H54 (cell line): ENCODE data around the gene GRID1.

Experiments used
- DNase-seq: peaks from one replicate; pipeline ENCODE4 v3.0.0; 2011; ENCODE audit warnings: low spot score, mixed read lengths; ENCODE audit not compliant: insufficient read length
- FAIRE-seq: peaks from 3 replicates; lab custom pipeline; 2011; peaks lifted over from hg19 to GRCh38; lab: Jason Lieb, UNC
- POLR2A ChIP-seq: IDR thresholded peaks from 2 replicates; pipeline ENCODE4 v1.6.1; 2011; ENCODE audit warnings: low read depth, mild to moderate bottlenecking, low read length

The GRID1 gene

DNA sequence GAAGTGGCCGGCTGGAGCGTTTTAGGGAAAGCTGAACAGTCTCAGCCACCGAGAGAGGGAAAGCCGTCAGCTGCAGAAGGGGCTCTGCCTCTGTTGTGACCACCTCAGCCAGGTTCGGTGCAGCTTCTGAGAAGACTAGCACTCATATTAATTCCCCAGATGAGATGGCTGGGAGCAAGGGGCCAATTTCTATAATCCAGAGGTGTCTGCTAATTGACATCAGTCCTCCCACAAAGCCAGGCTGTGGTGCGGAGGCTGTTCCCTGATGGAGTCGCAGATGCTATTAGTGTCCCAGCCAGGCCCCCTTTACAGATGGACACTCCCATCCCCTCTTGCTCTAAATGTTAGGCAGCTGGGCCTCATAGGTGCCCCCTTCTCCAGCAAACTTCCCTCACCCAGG is 133.5 kb downstream of the GRID1 start:
- TF ChIP-seq POLR2A, result no peak
- DNase-seq (no peak), FAIRE-seq (no peak)

DNA sequence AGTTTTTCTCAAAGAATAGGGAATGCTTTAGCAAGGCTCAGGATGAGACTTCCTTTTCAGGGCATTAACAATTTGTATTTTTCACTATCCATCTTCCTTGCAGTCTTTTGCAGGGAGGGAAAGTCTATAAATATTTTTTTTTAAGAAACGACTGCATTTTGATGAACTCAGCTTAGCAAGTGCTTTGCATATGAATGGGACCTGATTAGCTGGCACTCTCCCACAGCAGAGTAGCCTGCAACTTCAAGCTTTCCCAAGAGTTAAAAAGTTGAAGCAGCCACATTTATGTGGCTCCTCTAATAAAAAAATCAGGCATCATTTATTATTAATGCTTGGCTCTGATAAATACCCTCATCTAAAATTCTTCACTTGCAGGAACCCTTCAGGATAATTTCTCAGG is 134.0 kb downstream of the GRID1 start:
- no peak for DNase-seq
- TF ChIP-seq POLR2A, result no peak
- FAIRE-seq, result no peak

DNA sequence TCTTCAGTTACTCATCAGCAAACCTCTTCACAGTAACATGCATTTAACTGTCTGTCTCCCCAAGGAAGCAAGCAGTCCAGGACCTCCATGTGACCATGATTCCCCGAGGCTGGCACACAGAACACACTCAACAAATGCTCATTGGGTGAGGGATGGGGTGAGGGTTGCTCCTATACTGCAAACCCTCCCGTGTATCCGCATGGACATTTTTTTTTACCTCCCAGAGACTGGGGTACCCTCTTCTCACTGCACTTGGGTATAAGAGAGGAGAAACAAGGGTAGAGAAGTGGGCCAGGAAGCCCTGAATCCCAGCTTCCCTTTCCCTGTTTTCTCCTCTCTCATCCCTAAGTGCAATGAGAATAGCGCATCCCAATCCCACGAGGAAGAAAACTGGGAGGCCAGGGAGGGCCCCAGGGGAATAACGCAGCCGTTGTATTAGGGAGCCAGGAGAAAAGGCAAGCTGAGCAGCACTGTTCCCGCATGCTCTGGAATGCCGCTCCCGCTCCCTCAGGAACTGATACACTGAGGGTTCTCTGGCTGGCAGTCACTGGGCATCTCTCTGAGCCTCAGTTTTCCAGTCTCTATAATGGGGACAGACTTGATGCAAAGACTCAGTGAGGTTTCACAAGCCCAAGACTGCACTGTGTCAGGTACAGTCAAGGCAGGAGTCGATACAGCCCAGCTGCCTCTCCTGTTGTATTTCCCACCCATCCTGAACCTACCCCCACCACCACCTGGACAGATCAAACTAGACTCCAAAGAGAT is 134.6 kb downstream of the GRID1 start:
- no peak for DNase-seq
- TF ChIP-seq POLR2A, result no peak
- FAIRE-seq, result no peak

DNA sequence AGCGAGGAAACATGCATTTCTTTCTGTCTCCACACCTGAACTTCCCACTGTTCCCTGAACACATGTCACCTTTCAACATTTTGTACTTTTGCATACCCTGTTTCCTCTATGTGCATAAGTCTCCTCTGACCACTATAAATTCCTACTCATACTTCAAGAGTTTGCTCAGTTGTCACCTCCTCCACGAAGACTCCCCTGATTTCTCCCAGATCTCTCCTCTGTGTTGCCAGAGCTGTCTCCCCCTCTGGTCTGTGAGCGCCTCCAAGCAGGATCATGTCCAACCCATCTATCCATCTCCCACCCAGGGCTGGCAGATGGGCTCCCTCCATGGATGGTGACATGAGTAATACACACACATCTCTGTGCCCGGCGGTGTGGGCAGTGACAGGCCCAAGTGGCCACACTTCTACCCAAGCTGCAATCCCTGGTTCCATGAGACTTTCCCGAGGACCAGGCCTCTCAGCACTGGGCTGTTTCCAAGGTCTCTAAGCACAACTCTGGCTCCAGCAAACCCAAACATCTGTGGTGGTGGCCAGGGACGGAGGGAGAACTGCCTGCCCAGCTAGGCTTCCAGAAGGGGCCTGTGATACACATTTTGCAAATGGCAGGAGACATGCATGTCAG is 135.9 kb downstream of the GRID1 start:
- DNase-seq, result no peak
- no peak for TF ChIP-seq POLR2A
- no peak for FAIRE-seq

DNA sequence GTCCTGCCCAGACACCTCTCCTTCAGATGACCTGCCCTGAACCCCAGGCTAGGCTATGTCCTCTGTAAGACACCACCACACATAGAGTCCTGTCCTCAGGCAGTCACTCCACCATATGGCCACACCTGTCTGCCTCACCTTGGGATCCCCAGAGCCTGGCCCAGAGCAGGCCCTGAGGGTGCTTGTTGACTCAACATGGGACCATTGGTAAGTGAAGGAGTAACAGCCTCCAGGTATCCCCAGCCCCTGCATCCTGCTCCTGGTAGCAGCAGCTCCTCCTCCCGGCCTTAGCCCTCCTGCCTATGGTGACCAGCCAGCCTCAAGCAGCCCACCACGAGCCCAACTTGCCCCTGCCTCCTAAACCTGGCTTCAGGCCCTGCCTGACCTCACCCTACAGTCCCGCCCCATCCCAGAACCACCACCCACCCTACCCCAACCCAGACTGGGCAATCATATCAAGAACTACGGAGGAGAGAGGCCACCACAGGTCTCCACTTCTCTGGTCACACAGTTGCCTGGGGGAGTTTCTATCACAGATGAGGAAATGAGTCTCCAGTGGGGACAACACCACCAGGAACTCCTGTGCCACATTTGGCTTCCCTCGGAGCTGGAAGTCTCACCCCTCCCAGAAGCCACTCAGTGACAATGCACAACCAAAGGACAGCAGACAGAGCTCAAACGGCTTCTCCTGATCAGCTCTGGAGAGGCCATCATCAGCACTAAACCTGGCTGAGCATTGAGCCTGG is 136.6 kb downstream of the GRID1 start:
- FAIRE-seq (no peak), DNase-seq (no peak)
- TF ChIP-seq POLR2A, result no peak

DNA sequence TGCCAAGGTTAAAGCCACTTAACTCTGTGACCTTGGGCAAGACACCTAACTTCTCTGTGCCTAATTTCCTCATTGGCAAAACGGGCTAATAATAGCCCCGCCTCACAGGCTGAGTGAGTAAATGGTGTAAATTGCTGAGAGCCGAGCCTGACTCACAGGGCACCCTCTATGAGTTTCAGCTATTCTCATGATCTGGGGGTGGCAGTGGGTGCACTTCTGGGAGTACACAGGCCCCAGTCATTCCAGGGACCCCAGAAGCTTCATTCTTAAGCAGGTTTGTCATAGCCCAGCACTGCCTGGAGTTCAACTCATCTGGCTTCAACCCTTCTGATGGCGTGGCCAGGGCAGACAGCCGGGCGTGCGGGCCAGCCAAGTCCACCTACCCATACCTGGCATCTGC is 137.2 kb downstream of the GRID1 start:
- no peak for TF ChIP-seq POLR2A
- DNase-seq (no peak), FAIRE-seq (no peak)

DNA sequence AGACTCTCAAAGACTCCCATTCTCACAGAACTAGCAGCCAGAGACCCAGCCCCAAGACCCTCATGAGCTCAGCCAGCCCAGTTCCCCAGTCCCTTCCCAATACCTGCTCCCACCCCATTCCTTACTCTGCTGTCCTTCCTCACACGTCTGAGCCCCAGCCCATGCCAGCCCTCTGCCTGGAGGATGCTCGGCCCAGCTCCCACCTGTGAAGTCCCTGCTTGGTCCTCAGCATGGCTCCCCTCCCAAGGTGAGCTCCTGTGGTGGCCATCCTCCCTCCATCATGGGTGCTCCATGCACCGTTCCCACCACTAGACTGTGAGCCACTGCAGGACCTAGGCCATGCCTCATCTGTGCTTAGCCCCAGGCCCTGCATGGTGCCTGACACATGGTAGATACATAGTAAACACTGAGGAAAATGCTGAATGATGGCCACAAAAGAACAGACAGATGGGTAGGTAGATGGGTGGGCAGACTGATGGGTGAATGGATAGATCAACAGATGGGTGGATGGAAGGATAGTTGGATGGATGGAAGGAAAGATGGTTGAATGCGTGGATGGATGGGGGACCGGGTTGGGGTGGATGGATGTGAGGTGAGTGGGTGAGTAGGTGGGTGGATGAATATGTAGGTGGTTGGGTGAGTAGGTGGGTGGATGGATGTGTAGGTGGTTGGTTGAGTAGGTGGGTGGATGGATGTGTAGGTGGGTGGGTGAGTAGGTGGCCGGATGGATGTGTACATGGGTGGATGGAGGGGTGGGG is 138.9 kb downstream of the GRID1 start:
- no peak for FAIRE-seq
- TF ChIP-seq POLR2A, result no peak

DNA sequence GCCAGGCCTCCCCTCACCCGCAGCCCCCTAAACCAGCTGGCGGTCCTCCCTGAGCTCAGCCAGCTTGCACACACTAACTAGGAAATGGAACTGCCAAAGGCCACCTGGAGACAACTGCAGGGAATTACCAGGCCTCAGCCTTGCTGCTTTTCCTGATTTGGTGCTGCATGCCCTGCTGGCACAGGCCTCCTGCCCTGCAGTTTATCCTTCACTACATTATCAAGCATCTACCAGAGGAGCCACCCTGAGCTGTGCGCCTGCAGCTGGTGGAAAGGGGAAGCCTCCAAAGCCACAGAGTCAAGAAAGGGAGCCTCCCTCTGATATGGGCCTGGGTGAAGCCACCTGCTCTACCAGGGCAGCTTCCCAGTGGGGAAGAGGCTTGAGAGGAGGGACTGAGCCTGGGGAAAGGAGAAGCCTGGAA is 139.8 kb downstream of the GRID1 start:
- no peak for DNase-seq
- TF ChIP-seq POLR2A, result no peak
- no peak for FAIRE-seq

More for the DNA sequence above, 138.9 kb downstream of the GRID1 start:
- DNase-seq, result no peak

DNA sequence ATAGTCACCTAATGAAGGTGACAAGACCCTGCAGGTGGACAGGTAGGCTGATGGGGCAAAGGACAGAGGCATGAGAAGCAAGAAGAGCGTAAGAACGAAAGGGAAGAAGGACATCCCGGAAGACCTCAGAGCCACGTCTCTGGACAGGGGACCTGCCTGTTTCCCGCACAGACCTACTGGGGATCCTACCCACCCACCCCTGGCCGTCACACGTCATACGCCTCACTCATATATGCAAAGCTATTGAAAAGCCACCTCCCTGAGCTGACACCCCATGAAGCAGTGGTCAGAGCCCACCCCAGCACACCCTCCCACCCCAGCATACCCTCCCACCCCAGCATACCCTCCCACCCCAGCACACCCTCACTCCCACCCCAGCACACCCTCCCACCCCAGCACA is 140.6 kb downstream of the GRID1 start:
- DNase-seq, result no peak
- no peak for FAIRE-seq
- no peak for TF ChIP-seq POLR2A

DNA sequence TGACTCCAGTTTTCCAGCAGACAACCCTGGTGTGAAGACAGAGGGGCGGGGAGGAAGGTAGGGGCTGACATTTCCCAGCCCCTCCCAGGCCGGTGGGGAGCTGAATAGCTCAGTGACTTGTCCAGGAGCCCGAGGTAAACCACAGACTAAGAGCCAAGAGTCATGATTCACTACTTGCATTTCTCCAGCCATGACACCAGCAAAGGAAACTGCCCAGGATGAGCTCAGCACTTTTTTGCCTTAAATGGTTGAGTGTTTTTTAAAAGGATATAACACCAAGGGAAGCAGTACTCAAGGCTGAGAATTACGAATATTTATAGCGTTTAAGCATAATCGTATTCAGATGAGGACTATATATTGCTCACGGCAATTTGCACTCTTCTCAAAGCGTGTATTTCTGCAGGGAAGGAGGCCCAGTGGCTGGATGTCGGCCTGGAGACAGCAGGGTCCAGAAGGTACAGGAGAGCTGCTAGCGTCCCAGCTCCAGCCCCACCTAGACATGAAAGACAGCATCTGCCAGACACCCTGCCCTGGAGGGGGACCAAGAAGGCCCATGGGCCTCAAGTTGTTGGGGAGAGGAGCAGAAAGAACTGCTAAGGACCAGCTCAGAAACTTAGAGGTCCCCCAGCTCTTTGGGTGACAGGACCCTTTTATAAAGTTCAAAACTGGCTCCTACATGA is 141.4 kb downstream of the GRID1 start:
- TF ChIP-seq POLR2A, result no peak
- peak; percentile 95 for DNase-seq
- peak; percentile 86 for FAIRE-seq

DNA sequence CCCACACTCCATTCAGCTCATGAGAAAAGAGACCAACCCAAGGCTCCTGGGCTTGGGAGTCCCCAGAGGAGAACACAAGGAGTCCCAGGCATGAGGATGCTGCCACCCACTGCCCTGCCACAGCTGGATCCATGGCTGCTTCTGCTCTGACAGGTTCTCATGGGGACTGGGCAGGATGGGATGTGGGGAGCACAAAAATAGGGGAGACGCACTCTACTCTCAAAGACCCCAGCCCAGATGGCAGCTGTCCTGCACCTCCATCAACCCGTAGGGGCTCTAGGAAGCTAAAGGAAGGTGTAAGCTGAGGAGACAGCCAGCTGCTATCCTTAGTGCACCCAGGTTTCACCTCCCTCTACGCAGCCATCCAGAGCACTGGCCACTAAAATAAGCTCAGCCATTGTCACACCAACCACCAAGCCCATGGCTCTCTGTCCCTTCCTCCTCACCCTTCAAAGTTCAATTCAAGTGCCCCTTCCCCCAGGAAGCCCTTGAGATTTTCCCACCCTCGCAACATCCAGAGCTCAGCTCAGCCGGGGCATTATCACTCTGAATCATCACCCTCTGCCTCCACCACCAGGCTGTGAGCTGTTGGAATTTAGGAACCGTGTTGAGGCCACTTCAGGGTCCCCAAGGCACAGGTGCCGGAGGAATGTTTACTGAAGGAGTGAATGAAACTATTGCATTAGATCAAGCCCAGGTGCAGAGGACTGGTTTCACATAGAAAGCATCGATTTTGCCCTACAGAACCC is 142.1 kb downstream of the GRID1 start:
- DNase-seq (no peak), FAIRE-seq (no peak)
- TF ChIP-seq POLR2A, result no peak

DNA sequence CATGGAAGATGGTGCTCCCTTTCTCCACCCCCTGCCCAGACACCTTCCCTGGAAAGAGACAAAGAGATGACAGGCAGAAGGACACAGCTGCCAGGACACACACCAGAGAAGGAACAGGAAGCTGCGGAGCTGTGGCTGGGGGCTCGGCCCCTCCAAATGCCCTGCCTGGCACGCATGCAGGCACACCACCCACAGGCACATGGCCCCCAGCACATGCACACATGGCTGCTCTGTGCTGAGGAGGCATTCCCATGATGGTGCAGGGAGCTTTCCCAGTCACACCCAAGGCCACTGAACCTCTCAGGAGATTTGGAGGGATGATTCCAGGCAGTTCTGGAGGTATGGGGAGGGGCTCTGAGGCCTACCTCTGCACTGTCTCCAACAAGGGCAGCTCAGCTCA is 143.3 kb downstream of the GRID1 start:
- no peak for FAIRE-seq
- TF ChIP-seq POLR2A, result no peak
- no peak for DNase-seq

DNA sequence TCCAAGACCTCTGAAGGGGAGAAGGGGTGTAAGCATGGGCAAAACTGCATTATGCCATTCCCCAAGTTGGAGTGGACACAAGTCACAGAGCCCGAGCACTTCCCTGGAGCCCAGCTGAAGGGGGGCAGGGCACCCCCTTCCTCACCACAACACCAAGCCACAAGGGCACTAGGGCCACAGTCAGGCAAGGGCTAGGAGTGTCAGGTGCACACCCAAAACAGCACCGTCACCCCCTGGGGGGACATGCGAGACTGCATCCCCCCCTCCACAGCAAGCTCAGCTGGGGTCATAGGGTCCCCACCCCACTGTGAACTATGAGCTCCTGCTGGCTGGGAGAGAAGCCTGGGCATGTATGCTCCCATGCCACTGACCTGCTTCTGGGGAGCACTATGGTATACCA is 143.9 kb downstream of the GRID1 start:
- no peak for TF ChIP-seq POLR2A
- no peak for FAIRE-seq
- no peak for DNase-seq

DNA sequence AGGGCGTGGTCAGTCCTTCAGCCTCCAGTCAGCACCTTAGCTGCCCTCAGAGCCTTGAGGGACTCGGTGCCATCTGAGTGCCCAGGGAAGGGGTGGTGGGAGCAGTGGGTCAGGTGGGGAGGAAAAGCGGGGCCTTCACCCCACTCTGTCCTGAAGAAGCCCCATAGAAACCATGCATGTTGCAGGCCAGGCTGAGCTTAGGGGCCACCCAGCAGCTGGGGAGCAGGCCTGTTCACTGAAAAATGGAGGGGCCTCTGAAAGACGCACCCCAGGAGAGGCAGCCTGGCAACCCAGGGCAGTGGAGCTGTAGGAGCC is 144.3 kb downstream of the GRID1 start:
- DNase-seq (no peak), FAIRE-seq (no peak)
- TF ChIP-seq POLR2A, result no peak
